Esophagus muscularis mucosa (tissue), 4 donors: Measurements from ENCODE around the gene FOXN3.

Source experiments
- EP300 ChIP-seq: sonication (generic); formaldehyde crosslinking; IDR thresholded peaks from one replicate; pipeline ENCODE4 v1.6.1; 2017; ENCODE audit warnings: antibody characterized with exemption
- POLR2A ChIP-seq: fragments of 450-650 bp; IDR thresholded peaks from one replicate; pipeline ENCODE4 v1.6.1; 2017; ENCODE audit warnings: antibody characterized with exemption, moderate library complexity, mild to moderate bottlenecking, low read depth
- POLR2AphosphoS5 ChIP-seq, 2 donors: sonication (generic); formaldehyde crosslinking; IDR thresholded peaks; one replicate each; pipeline ENCODE4 v1.6.1; 2017; ENCODE audit warnings: antibody characterized with exemption in 2 of 2
- TF ChIP-seq, protein P1 (sequence below), 3 experiments: fragments of 200-600 bp in 2 of 3; fragments of 450-650 bp in 1 of 3; sonication (generic) in 2 of 3; IDR thresholded peaks; one replicate each; pipeline ENCODE4 v1.5.1; 2017 to 2019; ENCODE audit warnings: antibody characterized with exemption in 3 of 3, mild to moderate bottlenecking in 2 of 3, moderate library complexity in 1 of 3

DNA sequence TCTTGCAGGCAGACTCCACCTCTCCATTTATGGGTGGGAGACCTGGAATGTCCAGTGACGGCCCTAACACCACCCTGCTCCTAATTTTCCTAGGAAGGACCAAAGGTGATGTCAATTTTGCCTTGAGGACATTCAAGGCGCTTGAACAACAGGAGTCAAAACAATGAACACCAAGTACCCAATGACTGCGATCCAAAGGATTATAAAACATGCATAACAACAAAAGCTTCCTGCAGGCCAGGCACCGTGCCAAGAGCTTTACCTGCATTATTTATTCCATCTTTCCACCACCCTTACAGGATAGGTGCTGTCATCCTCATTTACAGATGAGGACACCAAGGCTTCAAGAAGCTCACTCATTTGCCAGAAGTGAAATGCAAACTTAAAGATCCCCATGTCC lies 15.2 kb upstream of the FOXN3 start:
- TF ChIP-seq, protein P1, sequence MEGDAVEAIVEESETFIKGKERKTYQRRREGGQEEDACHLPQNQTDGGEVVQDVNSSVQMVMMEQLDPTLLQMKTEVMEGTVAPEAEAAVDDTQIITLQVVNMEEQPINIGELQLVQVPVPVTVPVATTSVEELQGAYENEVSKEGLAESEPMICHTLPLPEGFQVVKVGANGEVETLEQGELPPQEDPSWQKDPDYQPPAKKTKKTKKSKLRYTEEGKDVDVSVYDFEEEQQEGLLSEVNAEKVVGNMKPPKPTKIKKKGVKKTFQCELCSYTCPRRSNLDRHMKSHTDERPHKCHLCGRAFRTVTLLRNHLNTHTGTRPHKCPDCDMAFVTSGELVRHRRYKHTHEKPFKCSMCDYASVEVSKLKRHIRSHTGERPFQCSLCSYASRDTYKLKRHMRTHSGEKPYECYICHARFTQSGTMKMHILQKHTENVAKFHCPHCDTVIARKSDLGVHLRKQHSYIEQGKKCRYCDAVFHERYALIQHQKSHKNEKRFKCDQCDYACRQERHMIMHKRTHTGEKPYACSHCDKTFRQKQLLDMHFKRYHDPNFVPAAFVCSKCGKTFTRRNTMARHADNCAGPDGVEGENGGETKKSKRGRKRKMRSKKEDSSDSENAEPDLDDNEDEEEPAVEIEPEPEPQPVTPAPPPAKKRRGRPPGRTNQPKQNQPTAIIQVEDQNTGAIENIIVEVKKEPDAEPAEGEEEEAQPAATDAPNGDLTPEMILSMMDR (IDR thresholded peaks at IDR 0.05) = no peak
- TF ChIP-seq POLR2A = no peak
- TF ChIP-seq EP300 = no peak
- no peak for TF ChIP-seq POLR2AphosphoS5 (IDR thresholded peaks at IDR 0.05)
